Ishikawa (cell line): ENCODE results near the gene ENOX2.

Source experiments
- CEBPB ChIP-seq: IDR thresholded peaks from 2 replicates; pipeline ENCODE4 v1.6.1; 2012
- CREB1 ChIP-seq: IDR thresholded peaks from 2 replicates; pipeline ENCODE4 v1.6.1; 2012; ENCODE audit warnings: low read depth
- EGR1 ChIP-seq: IDR thresholded peaks from 2 replicates; pipeline ENCODE4 v1.6.1; 2012
- EP300 ChIP-seq: IDR thresholded peaks from 2 replicates; pipeline ENCODE4 v1.6.1; 2012; ENCODE audit warnings: borderline replicate concordance
- FOXM1 ChIP-seq: IDR thresholded peaks from 2 replicates; pipeline ENCODE4 v1.6.1; 2012; ENCODE audit warnings: low read depth, borderline replicate concordance
- MAX ChIP-seq: IDR thresholded peaks from 2 replicates; pipeline ENCODE4 v1.6.1; 2012
- RAD21 ChIP-seq: IDR thresholded peaks from 2 replicates; pipeline ENCODE4 v1.6.1; 2012; ENCODE audit warnings: low read depth
- REST ChIP-seq: IDR thresholded peaks from 2 replicates; pipeline ENCODE4 v1.6.1; 2012; ENCODE audit warnings: low read depth, mild to moderate bottlenecking
- TAF1 ChIP-seq: IDR thresholded peaks from 2 replicates; pipeline ENCODE4 v1.6.1; 2012; ENCODE audit warnings: low read depth, mild to moderate bottlenecking
- TCF12 ChIP-seq: IDR thresholded peaks from 2 replicates; pipeline ENCODE4 v1.6.1; 2012; ENCODE audit warnings: low read depth
- TEAD4 ChIP-seq: IDR thresholded peaks from 2 replicates; pipeline ENCODE4 v1.6.1; 2012
- ZBTB7A ChIP-seq: IDR thresholded peaks from 2 replicates; pipeline ENCODE4 v1.6.1; 2012; ENCODE audit warnings: low read depth

GRCh38 chrX:130714135-130714534 lies 188.9 kb downstream of the ENOX2 start:
- TF ChIP-seq CEBPB (no peak), MAX (no peak), EP300 (no peak), TAF1 (no peak), TEAD4 (no peak), EGR1 (no peak), REST (no peak), RAD21 (no peak), ZBTB7A (no peak), FOXM1 (no peak), TCF12 (no peak), CREB1 (no peak)
